ENCODE measurements around the gene KRT40. TPM values are rescaled to one million over a fixed set of nuclear protein-coding genes. Genes with fewer than 3 reads are reported as not detected.
A peak's percentile ranks its signal among the peaks of the same experiment; 100 is the strongest.

The KRT40 gene
- total and polyA plus RNA-seq, 2 of the 4 experiments (the other 2 are of a cell fraction) = not detected

- intact Hi-C loops (cut with micrococcal nuclease) (no loop called here), in situ Hi-C loops (cut with MboI; ENCODE audit: low sequenced_read_pairs) (no loop called here), dilution Hi-C loops (cut with HindIII; ENCODE audit: low sequenced_read_pairs, unreplicated experiment) (no loop called here)
- TF ChIP-seq CEBPB (IDR thresholded peaks at IDR 0.05; ENCODE audit: low read depth, low read length) (peak; percentile 91), MXI1 (IDR thresholded peaks at IDR 0.05; ENCODE audit: borderline replicate concordance, low read depth, low read length) (no peak), RCOR1 (IDR thresholded peaks at IDR 0.05; ENCODE audit: insufficient replicate concordance, low read length) (peak; percentile 17)
- Histone ChIP-seq H3K27me3 (ENCODE audit: control insufficient read depth, insufficient read depth, low read length) (no peaks in the 10 kb centered on the region), H3K4me3 (ENCODE audit: insufficient read depth, low read depth, low read length) (no peak overlapping the region), H2BK5ac (ENCODE audit: low read depth, low read length, poor library complexity, severe bottlenecking) (peak overlapping the region; percentile 94), H3K23ac (ENCODE audit: low read depth, low read length) (no peak overlapping the region), H3K56ac (ENCODE audit: extremely low read depth, insufficient read depth, low read length) (no peak overlapping the region), H2AK9ac (replicated peaks; ENCODE audit: low read depth, low read length, poor library complexity) (no peak overlapping the region), H3K36me3 (ENCODE audit: control insufficient read depth, insufficient read depth, low read length) (no peaks in the 10 kb centered on the region), H2BK120ac (ENCODE audit: low read depth, low read length) (peak overlapping the region; percentile 92; the same call in 1 of the 2 replicates), H4K5ac (ENCODE audit: low read depth, low read length) (no peak overlapping the region), H2BK15ac (ENCODE audit: low read depth, low read length) (0 out of 3 replicates have a peak overlapping the region, but pooled peaks have one; percentile 54), H2AK5ac (ENCODE audit: low read depth, low read length) (no peak overlapping the region), H3K4me1 (ENCODE audit: control insufficient read depth, insufficient read depth, low read length) (peaks cover 12% of the 10 kb centered on the region), H2AFZ (replicated peaks; ENCODE audit: low read length, poor library complexity) (no peak overlapping the region), H3K4me2 (ENCODE audit: low read depth, low read length) (no peak overlapping the region), H3K18ac (ENCODE audit: low read depth, low read length) (no peak overlapping the region; the same call in 1 of the 2 replicates), H4K8ac (ENCODE audit: low read depth in 2 of 2, low read length in 2 of 2) (peak overlapping the region in 1 of 2 experiments; percentile 86; a peak in 2 of 4 replicates), H2BK20ac (ENCODE audit: low read depth, low read length) (peak overlapping the region; percentile 47; the same call in 1 of the 2 replicates), H3K4ac (ENCODE audit: low read depth, low read length) (peak overlapping the region; percentile 45; the same call in 1 of the 2 replicates), H4K91ac (ENCODE audit: insufficient read depth, low read depth, low read length) (no peak overlapping the region), H3K79me1 (ENCODE audit: low read depth in 1 of 2, low read length in 2 of 2) (no peaks in the 10 kb centered on the region), H3K14ac (replicated peaks; ENCODE audit: low read depth, low read length) (no peak overlapping the region), H3K27ac (ENCODE audit: insufficient read depth, low read length) (no peak overlapping the region), H3K9ac (ENCODE audit: low read depth, low read length) (no peak overlapping the region), H4K20me1 (ENCODE audit: insufficient read depth, low read length) (no peaks in the 10 kb centered on the region), H3K9me1 (ENCODE audit: insufficient read depth, low read length) (peaks cover 5% of the 10 kb centered on the region; the same call in 1 of the 2 replicates), H3K9me3 (ENCODE audit: control insufficient read depth, insufficient read depth, low read length) (no peaks in the 10 kb centered on the region)
- BruUV-seq (replicated peaks) = no TSS peak
- DNase-seq = peak; percentile 93
- POLR2A ChIA-PET (ENCODE audit: unreplicated experiment) = no interaction called here
- CTCF ChIA-PET = interaction anchor here (1.1 kb wide), 1 partner anchor 20 kb away, joined by 4 read pairs; no protein-coding TSS in a partner anchor
- ATAC-seq (ENCODE audit: low read depth) = peak; percentile 33
- no CpG with 5 or more reads among the region's 1 CpG for WGBS, 2 experiments (ENCODE audit: extremely low coverage in 2 of 2, insufficient read length in 1 of 2)
Measured at GRCh38 chr17:40952661-40953060, 31.5 kb downstream of the KRT40 start.

Measured in IMR-90 (cell line).